Mucosa of descending colon (tissue), 3 donors: Measurements from ENCODE around the gene DPP10. TPM values are rescaled to one million over a fixed set of nuclear protein-coding genes. Genes with fewer than 3 reads are reported as not detected.

Source experiments
- ATAC-seq: fragments of 200-7000 bp; cut with Tn5 transposase; one replicate; pipeline ENCODE4 v1.9.1; 2020; ENCODE audit warnings: mild to moderate bottlenecking, moderate library complexity
- DNase-seq, 3 donors: peaks; one replicate each; pipeline ENCODE4 v3.0.0-alpha.2; 2020
- H3K36me3 ChIP-seq: fragments of 200-600 bp; one replicate; pipeline ENCODE4 v1.8.0; 2021; ENCODE audit warnings: low read depth, mild to moderate bottlenecking
- H3K4me1 ChIP-seq: fragments of 200-600 bp; one replicate; pipeline ENCODE4 v1.8.0; 2021; ENCODE audit warnings: low read depth, mild to moderate bottlenecking
- H3K4me3 ChIP-seq: fragments of 200-600 bp; one replicate; pipeline ENCODE4 v1.8.0; 2021; ENCODE audit warnings: mild to moderate bottlenecking
- H3K9me3 ChIP-seq: fragments of 200-600 bp; one replicate; pipeline ENCODE4 v1.8.0; 2021; ENCODE audit warnings: mild to moderate bottlenecking
- intact Hi-C, 2 donors: fragments of 100-400 bp; cut with DNase I in 1 of 2; cut with micrococcal nuclease in 1 of 2; formaldehyde crosslinking; loops; one replicate each; pipeline versions ENCODE4 v1.11.0 to v1.11.1; 2022; cut with DNase I, micrococcal nuclease
- total RNA-seq, 3 donors: library from RNA; stranded (reverse); fragmentation: NEBNext Ultra II Directional in 2 of 3; extraction: Animal tissue kit (Norgen Biotek cat#: 25700) in 2 of 3; gene quantifications; one replicate each; pipeline versions ENCODE4 v1.2.1 to v1.2.4, GENCODE V29; 2021 to 2023
- TF ChIP-seq, protein P1 (sequence below): fragments of 200-600 bp; IDR thresholded peaks from one replicate; pipeline ENCODE4 v1.8.0; 2022; ENCODE audit warnings: antibody characterized with exemption, mild to moderate bottlenecking
- donor health status: DM: no; HTN: no; CAD: no; lungs with moderate emphysema.
- donor health status: DM: no; HTN: no; CAD: no.
- donor health status: DM: no; HTN: yes; CAD: no.

Gene DPP10
- total RNA-seq, 3 donors from 2014 or later = 6.3 to 12.2 (median 6.9) TPM

DNA sequence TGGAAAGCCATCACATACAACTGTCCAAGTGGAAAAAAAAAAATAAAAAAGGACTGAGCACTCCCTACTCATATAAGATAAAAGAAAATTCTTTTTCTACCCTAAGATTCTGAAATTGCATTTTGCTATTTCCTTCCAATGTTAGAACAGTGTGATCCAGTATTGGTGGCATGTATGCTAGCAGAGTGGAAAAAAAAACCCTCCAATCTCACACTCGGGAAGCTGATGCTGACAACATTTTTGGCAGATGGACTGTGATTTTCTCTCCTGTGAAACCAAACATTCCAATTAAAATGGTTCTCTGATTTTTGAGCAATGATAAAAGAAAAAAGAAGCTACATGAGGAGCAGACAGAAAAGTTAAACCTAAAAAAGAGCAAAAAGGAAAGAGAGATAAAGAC is 419.8 kb downstream of the DPP10 start:
- H3K9me3 ChIP-seq = no peaks in the 10 kb centered on the region
- H3K4me1 ChIP-seq = no peaks in the 10 kb centered on the region
- no peaks in the 10 kb centered on the region for H3K36me3 ChIP-seq
- TF ChIP-seq, protein P1, sequence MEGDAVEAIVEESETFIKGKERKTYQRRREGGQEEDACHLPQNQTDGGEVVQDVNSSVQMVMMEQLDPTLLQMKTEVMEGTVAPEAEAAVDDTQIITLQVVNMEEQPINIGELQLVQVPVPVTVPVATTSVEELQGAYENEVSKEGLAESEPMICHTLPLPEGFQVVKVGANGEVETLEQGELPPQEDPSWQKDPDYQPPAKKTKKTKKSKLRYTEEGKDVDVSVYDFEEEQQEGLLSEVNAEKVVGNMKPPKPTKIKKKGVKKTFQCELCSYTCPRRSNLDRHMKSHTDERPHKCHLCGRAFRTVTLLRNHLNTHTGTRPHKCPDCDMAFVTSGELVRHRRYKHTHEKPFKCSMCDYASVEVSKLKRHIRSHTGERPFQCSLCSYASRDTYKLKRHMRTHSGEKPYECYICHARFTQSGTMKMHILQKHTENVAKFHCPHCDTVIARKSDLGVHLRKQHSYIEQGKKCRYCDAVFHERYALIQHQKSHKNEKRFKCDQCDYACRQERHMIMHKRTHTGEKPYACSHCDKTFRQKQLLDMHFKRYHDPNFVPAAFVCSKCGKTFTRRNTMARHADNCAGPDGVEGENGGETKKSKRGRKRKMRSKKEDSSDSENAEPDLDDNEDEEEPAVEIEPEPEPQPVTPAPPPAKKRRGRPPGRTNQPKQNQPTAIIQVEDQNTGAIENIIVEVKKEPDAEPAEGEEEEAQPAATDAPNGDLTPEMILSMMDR = no peak
- intact Hi-C loops = no loop called here
- DNase-seq (no peak), ATAC-seq (no peak)
- no peak overlapping the region for H3K4me3 ChIP-seq

DNA sequence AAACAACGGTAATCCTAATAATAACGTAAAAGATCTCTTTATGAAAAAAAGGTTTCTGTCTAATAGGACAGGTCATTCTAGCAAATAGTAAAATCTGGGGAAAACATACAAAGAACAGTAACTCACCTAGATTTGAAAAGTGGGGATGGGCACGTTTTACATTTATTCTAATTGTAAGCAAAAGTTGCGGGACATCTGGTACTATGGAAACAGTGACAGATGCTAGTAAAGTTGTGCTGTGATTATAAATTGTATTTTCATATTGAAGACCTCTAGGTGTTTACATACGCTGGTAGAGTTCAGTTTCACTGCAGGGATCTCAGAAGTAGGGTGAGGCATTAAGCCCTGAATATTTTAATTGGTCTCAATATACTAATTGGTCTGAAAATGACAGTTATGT is 422.5 kb downstream of the DPP10 start:
- no peaks in the 10 kb centered on the region for H3K4me1 ChIP-seq
- intact Hi-C loops = no loop called here
- no peaks in the 10 kb centered on the region for H3K9me3 ChIP-seq
- H3K4me3 ChIP-seq = no peak overlapping the region
- DNase-seq (no peak), ATAC-seq (no peak)
- TF ChIP-seq, protein P1 = no peak
- no peaks in the 10 kb centered on the region for H3K36me3 ChIP-seq

DNA sequence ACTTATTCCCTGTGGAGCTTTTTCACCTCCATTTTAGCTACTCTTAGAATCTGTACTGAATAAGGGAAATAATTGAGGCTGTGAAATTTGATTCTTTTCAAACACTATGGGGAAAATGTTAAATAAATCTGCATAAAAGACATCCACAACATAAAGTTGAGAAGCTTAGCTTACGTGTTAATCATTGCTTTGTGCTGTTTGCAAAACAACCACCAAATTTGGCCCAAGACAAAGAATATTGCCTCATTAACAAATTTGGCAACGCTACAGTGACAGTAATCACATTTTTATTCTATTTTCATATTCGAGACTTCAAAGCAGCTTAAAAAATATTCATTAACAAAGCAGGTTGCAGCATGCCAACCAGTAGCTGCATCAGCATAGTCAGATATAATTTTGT is 437.6 kb downstream of the DPP10 start:
- H3K4me3 ChIP-seq = no peak overlapping the region
- intact Hi-C loops = no loop called here
- DNase-seq = no peak
- H3K9me3 ChIP-seq = no peaks in the 10 kb centered on the region
- no peaks in the 10 kb centered on the region for H3K4me1 ChIP-seq
- TF ChIP-seq, protein P1 = no peak
- ATAC-seq = no peak
- H3K36me3 ChIP-seq = no peaks in the 10 kb centered on the region

DNA sequence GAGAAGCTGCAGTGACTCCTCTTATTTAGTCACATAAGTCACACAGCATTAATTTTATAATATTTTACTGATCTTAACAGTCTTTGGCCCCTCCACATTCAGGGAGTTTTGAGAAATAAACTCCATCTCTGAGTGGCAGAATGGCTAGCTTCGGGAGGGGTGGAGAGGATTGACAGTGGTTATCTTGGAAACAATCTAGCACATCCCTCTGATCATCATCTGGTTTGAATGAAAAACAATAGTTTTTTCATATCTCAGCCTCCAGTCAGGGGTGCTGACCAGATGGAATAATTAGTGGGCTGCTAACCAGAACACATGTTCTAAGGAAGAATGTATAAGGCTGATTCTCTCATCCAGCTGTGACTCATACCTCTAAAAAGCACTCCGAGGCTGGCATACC is 477.5 kb downstream of the DPP10 start:
- TF ChIP-seq, protein P1 = no peak
- intact Hi-C loops = no loop called here
- H3K36me3 ChIP-seq = no peaks in the 10 kb centered on the region
- no peak for ATAC-seq
- no peaks in the 10 kb centered on the region for H3K9me3 ChIP-seq
- no peak overlapping the region for H3K4me3 ChIP-seq
- no peaks in the 10 kb centered on the region for H3K4me1 ChIP-seq
- DNase-seq = no peak

DNA sequence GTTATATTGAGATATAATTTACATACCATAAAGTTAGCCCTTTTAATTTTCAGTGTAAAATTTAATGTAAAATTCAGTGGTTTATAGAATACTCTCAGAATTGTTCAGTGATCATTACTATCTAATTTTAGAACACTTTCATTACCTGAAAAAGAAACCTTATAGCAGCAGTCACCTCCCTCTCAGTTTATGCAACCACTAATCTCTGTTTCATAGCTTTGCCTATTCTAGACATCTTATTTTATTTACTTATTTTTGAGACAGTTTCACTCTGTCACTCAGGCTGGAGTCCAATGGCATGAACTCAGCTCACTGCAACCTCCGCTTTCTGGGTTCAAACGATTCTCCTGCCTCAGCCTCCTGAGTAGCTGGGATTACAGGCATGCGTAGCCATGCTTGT is 479.6 kb downstream of the DPP10 start:
- intact Hi-C loops = no loop called here
- no peaks in the 10 kb centered on the region for H3K36me3 ChIP-seq
- no peak for DNase-seq
- no peak overlapping the region for H3K4me3 ChIP-seq
- no peaks in the 10 kb centered on the region for H3K9me3 ChIP-seq
- H3K4me1 ChIP-seq = no peaks in the 10 kb centered on the region
- TF ChIP-seq, protein P1 = no peak
- no peak for ATAC-seq
